ENCODE data around the gene PNISR. TPM values are rescaled to one million over a fixed set of nuclear protein-coding genes. Genes with fewer than 3 reads are reported as not detected.

The PNISR gene
- total and polyA plus RNA-seq, 2 of the 13 experiments (the other 11 are each of a cell fraction or from before 2014, with no cell fraction given): 43.0 to 48.0 TPM

- TF ChIP-seq ZNF816 (CRISPR knock-in tag; IDR thresholded peaks at IDR 0.05; ENCODE audit: borderline replicate concordance) (no peak), HOXD1 (CRISPR knock-in tag; IDR thresholded peaks at IDR 0.05) (no peak), NCOA1 (CRISPR knock-in tag; IDR thresholded peaks at IDR 0.05) (no peak), ZNF549 (CRISPR knock-in tag; IDR thresholded peaks at IDR 0.05) (no peak), ZNF768 (CRISPR knock-in tag; IDR thresholded peaks at IDR 0.05) (peak; percentile 24; the same call in 1 of the 2 replicates), ZNF570 (CRISPR knock-in tag; IDR thresholded peaks at IDR 0.05; ENCODE audit: borderline replicate concordance) (no peak), TBL1XR1 (IDR thresholded peaks at IDR 0.05; ENCODE audit: borderline replicate concordance, low read length, partially characterized antibody) (no peak), GZF1 (CRISPR knock-in tag; IDR thresholded peaks at IDR 0.05) (no peak), ATM (IDR thresholded peaks at IDR 0.05; ENCODE audit: borderline replicate concordance) (no peak), ZGPAT (CRISPR knock-in tag; IDR thresholded peaks at IDR 0.05) (peak; percentile 26; the same call in 1 of the 2 replicates), ZNF770 (CRISPR knock-in tag; IDR thresholded peaks at IDR 0.05) (no peak; the same call in 1 of the 2 replicates), ZBTB37 (CRISPR knock-in tag; IDR thresholded peaks at IDR 0.05) (no peak), NFE2L1 (CRISPR knock-in tag; IDR thresholded peaks at IDR 0.05; ENCODE audit: borderline replicate concordance) (no peak), IKZF4 (CRISPR knock-in tag; IDR thresholded peaks at IDR 0.05; ENCODE audit: borderline replicate concordance, low read depth, not compliant biosample characterization) (no peak), CHD4 (IDR thresholded peaks at IDR 0.05; ENCODE audit: borderline replicate concordance, low read length) (no peak), RNF219 (CRISPR knock-in tag; IDR thresholded peaks at IDR 0.05) (0 out of 2 replicates have a peak, but pooled peaks have one; percentile 70), CENPT (CRISPR knock-in tag; IDR thresholded peaks at IDR 0.05; ENCODE audit: low read depth) (no peak), SIX1 (CRISPR knock-in tag; IDR thresholded peaks at IDR 0.05; ENCODE audit: borderline replicate concordance) (no peak), KDM2A (CRISPR knock-in tag; IDR thresholded peaks at IDR 0.05; ENCODE audit: borderline replicate concordance, low read depth) (peak; percentile 89), HCFC1 (IDR thresholded peaks at IDR 0.05; ENCODE audit: low read depth, low read length) (no peak), ZNF556 (CRISPR knock-in tag; IDR thresholded peaks at IDR 0.05; ENCODE audit: borderline replicate concordance) (peak; percentile 94; the same call in 1 of the 2 replicates), ZNF501 (CRISPR knock-in tag; IDR thresholded peaks at IDR 0.05) (peak; percentile 86), XBP1 (CRISPR knock-in tag; IDR thresholded peaks at IDR 0.05) (no peak)
These were observed 31.2 kb downstream of the PNISR start, which contains the start of gene COQ3 (continued) for GRCh38 chr6:99393698-99394531.

Measured in HepG2 (cell line).